ENCODE data around the gene SLC29A3. TPM values are rescaled to one million over a fixed set of nuclear protein-coding genes. Genes with fewer than 3 reads are reported as not detected.

Gene SLC29A3
- total RNA-seq, 2 donors from 2014 or later, result 1.8 to 2.9 TPM

DNA sequence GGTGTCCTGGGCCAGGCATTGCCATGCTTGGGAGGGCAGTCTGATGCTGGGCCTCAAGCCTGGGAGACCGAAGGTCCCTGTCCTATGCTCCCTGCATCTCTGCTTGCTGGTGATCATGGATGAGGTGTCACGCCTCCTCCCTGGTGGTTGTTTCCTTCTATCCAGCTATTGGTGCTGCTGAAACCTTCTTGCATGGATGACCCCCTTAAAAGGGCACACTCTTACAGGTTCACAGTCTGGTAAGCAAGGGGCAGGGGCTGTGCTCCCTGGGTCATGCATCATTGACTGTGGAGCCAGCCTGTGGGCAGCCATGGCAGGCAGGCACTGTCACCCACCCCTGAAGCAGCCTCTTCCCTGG, 36.8 kb upstream of the SLC29A3 start:
- no peak for DNase-seq (ENCODE audit: low spot score)
- TF ChIP-seq, protein P1, sequence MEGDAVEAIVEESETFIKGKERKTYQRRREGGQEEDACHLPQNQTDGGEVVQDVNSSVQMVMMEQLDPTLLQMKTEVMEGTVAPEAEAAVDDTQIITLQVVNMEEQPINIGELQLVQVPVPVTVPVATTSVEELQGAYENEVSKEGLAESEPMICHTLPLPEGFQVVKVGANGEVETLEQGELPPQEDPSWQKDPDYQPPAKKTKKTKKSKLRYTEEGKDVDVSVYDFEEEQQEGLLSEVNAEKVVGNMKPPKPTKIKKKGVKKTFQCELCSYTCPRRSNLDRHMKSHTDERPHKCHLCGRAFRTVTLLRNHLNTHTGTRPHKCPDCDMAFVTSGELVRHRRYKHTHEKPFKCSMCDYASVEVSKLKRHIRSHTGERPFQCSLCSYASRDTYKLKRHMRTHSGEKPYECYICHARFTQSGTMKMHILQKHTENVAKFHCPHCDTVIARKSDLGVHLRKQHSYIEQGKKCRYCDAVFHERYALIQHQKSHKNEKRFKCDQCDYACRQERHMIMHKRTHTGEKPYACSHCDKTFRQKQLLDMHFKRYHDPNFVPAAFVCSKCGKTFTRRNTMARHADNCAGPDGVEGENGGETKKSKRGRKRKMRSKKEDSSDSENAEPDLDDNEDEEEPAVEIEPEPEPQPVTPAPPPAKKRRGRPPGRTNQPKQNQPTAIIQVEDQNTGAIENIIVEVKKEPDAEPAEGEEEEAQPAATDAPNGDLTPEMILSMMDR (IDR thresholded peaks at IDR 0.05), result no peak
- Histone ChIP-seq H3K36me3 (peaks cover 5% of the 10 kb centered on the region), H3K4me1 (peaks cover 0 to 13% of the 10 kb centered on the region in 2 donors), H3K4me3 (no peak overlapping the region), H3K27me3 (no peaks in the 10 kb centered on the region), H3K9me3 (no peaks in the 10 kb centered on the region), H3K27ac (no peak overlapping the region)

DNA sequence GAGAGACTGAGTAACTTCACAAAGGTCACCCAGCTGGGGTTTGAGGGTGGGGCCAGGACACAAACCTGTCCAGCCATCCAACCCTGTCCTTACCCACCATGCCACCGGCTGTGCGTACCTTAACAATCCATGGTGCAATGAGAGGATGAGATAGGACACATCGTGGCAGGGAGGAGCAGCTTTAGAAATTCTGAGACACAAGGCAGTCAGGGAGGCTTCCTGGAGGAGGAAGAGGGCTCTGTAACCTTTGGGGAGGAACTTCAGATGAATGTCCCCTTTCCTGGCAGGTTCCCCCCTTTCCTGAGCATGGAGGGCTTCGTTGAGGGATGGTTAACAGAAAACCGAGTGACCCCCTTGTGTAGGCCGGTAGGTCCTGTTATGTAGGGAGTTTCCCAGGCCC, 35.6 kb upstream of the SLC29A3 start:
- Histone ChIP-seq H3K9me3 (no peaks in the 10 kb centered on the region), H3K27me3 (no peaks in the 10 kb centered on the region), H3K4me1 (peaks cover 0 to 13% of the 10 kb centered on the region in 2 donors), H3K4me3 (no peak overlapping the region), H3K27ac (no peak overlapping the region), H3K36me3 (peaks cover 9% of the 10 kb centered on the region)
- TF ChIP-seq, protein P1 (IDR thresholded peaks at IDR 0.05), result no peak
- DNase-seq (ENCODE audit: low spot score), result no peak

DNA sequence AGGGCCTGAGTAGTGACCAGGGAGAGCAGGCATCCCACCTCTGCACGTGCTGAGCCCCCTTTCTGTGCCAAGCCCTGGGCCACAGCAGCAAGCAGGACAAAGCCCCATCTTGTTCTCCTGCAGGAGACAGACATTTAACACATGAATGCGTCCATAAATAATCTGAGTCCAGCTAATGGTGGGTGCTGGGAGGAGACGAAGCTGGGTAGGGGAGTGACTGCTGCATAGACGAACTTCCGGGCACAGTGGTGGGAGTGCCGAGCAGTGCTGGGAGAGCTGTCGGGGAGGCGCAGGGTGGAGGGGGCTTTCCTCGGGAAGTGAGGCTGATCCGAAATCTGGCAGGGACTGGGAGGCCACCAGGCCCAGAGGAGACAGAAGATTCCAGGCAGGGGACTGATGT, 35.2 kb upstream of the SLC29A3 start:
- TF ChIP-seq, protein P1 (IDR thresholded peaks at IDR 0.05), result no peak
- H3K9me3 ChIP-seq, result no peaks in the 10 kb centered on the region
- H3K27ac ChIP-seq, result no peak overlapping the region
- peaks cover 14% of the 10 kb centered on the region for H3K36me3 ChIP-seq
- no peak overlapping the region for H3K4me3 ChIP-seq
- no peak for DNase-seq (ENCODE audit: low spot score)
- no peaks in the 10 kb centered on the region for H3K27me3 ChIP-seq
- H3K4me1 ChIP-seq, result peaks cover 0 to 8% of the 10 kb centered on the region in 2 donors

DNA sequence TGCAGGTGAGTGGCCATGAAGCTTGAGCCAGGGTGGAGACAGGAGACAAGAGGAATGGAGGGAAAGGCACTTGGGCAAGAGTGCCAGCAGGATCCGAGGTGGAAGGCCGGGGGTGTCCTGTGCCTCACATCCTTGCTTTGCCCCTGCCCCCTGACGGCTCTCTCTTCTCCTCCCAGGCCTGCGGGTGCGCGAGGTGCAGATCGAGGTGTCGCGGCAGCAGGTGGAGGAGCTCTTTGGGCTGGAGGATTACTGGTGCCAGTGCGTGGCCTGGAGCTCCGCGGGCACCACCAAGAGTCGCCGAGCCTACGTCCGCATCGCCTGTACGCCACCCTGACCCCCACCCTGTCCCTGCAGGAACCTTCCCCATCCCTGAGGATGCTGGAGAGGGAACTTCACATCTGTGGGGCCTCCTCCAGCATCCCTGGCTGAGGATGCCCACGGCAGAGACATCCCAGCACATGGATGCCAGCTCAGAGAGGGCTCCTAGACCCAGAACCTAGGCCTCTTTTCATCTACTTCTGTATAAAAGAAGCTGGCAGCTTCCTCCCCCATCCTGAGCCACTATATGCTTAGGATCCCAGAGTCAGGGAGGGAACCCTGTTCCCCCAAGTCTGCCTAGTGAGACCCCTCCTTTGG, 34.4 kb upstream of the SLC29A3 start:
- TF ChIP-seq, protein P1 (IDR thresholded peaks at IDR 0.05), result no peak
- Histone ChIP-seq H3K4me3 (no peak overlapping the region), H3K9me3 (no peaks in the 10 kb centered on the region), H3K4me1 (peaks cover 0 to under 1% of the 10 kb centered on the region in 2 donors), H3K27me3 (no peaks in the 10 kb centered on the region), H3K36me3 (peaks cover 17% of the 10 kb centered on the region), H3K27ac (no peak overlapping the region)
- DNase-seq (ENCODE audit: low spot score), result no peak

DNA sequence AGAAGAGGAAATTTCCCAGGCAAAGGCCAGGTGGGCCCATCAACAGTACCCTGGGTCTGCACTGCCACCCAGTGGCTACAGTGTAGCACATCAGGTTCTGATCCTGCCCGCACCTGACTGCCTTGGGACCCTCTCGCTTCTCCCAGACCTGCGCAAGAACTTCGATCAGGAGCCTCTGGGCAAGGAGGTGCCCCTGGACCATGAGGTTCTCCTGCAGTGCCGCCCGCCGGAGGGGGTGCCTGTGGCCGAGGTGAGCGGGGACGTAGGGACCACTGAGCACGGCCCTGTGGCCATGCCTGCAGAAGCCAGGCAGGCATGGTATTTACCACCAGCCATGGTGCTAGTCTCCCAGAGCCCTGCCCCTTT, 33.9 kb upstream of the SLC29A3 start:
- TF ChIP-seq, protein P1 (IDR thresholded peaks at IDR 0.05), result peak; percentile 74 to 82
- Histone ChIP-seq H3K27ac (no peak overlapping the region), H3K4me3 (no peak overlapping the region), H3K27me3 (no peaks in the 10 kb centered on the region), H3K4me1 (no peaks in the 10 kb centered on the region), H3K36me3 (peaks cover 17% of the 10 kb centered on the region), H3K9me3 (no peaks in the 10 kb centered on the region)
- no peak for DNase-seq (ENCODE audit: low spot score)

DNA sequence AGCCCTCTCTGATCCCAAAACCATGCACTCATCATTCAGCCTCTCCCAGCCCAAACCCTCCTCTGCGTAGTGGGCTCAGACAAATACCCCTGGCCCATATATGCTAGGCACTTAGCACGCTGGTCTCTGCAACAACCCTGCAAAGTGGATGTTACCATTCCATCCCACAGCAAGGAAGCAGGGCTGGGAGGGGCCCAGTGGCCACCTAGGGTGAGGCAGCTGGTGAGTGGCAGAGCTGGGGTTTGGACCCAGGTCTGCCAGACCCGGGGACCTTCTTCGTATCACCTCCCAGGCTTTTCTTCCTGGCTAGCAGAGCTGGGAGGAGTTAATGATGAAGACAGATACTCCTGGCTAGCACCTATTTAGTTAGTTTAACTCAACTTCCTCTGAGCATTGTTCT, 33.1 kb upstream of the SLC29A3 start:
- H3K9me3 ChIP-seq, result no peaks in the 10 kb centered on the region
- DNase-seq (ENCODE audit: low spot score), result no peak
- no peak overlapping the region for H3K4me3 ChIP-seq
- H3K27ac ChIP-seq, result no peak overlapping the region
- no peaks in the 10 kb centered on the region for H3K27me3 ChIP-seq
- H3K4me1 ChIP-seq, result no peaks in the 10 kb centered on the region
- TF ChIP-seq, protein P1 (IDR thresholded peaks at IDR 0.05), result no peak
- peaks cover 17% of the 10 kb centered on the region for H3K36me3 ChIP-seq
